B cell (primary cell): ENCODE results near the gene TBPL2.

ENCODE experiments used
- CTCF ChIP-seq: fragments of 200-600 bp; IDR thresholded peaks from one replicate; pipeline ENCODE4 v1.8.0; 2022; ENCODE audit warnings: antibody characterized with exemption, mild to moderate bottlenecking
- EZH2 ChIP-seq: IDR thresholded peaks from 2 replicates; pipeline ENCODE4 v1.6.1; 2012; ENCODE audit warnings: borderline replicate concordance, low read depth, mild to moderate bottlenecking, moderate library complexity, low read length; ENCODE audit not compliant: insufficient read depth, poor library complexity, severe bottlenecking

GRCh38 chr14:55377236-55377635 lies 63.2 kb downstream of the TBPL2 start:
- TF ChIP-seq EZH2 (no peak), CTCF (no peak)
